Amniotic epithelial cell (primary cell): Measurements from ENCODE around the gene TXNRD1.

Experiments used
- DNase-seq: peaks from one replicate; pipeline ENCODE4 v3.0.0-alpha.2; 2010; ENCODE audit warnings: low read depth

Gene TXNRD1

GRCh38 chr12:104215638-104216297, at the start of gene TXNRD1:
Gene TXNRD1 (plus strand): TSS chr12:104215779. CDS start chr12:104215803, 24 bp downstream.
- peak; percentile 70 for DNase-seq

GRCh38 chr12:104165801-104166200, 49.8 kb upstream of the TXNRD1 start:
- DNase-seq: peak; percentile 37

DNA sequence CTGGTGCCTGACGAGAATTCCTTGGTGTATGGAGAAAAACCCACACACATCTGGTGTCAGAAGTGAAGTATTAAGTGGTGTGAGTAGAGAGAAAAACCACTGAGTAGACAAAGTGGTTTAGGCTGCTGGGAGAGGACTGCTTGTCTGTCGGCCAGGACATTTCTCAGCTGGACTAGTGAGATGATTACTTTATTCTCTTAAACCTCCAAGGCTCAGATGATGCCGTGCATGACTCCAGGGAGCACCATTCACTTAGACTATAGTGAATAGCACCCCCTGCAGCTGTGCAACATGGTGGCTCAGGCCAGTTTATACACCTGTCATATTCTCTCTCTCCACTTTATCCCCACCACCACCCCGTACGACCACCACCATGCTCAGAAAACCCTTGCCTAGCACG, 49.1 kb upstream of the TXNRD1 start:
- peak; percentile 89 for DNase-seq

- peak; percentile 83 for DNase-seq
Measured at GRCh38 chr12:104167519-104168458, 47.8 kb upstream of the TXNRD1 start.

DNA sequence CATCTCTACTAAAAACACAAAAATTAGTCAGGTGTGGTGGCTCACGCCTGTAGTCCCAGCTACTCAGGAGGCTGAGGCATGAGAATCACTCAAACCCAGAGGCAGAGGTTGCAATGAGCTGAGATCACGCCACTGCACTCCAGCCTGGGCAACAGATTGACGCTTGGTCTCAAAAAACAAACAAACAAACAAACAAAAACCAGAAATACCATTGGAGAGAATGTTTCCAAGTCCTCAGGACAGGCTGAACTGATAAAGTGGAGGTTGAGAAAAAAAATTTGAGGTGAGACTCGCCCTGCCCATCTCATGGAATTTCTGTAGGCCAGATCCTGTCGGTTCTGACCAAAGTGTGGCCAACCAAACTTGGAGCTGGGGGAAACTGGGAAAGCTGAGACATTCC, 47.0 kb upstream of the TXNRD1 start:
- DNase-seq: no peak

- no peak for DNase-seq
Measured at GRCh38 chr12:104171785-104172569, 43.6 kb upstream of the TXNRD1 start.

GRCh38 chr12:104172570-104172947, 43.0 kb upstream of the TXNRD1 start:
- DNase-seq: no peak

GRCh38 chr12:104173804-104174203, 41.8 kb upstream of the TXNRD1 start:
- peak; percentile 61 for DNase-seq

DNA sequence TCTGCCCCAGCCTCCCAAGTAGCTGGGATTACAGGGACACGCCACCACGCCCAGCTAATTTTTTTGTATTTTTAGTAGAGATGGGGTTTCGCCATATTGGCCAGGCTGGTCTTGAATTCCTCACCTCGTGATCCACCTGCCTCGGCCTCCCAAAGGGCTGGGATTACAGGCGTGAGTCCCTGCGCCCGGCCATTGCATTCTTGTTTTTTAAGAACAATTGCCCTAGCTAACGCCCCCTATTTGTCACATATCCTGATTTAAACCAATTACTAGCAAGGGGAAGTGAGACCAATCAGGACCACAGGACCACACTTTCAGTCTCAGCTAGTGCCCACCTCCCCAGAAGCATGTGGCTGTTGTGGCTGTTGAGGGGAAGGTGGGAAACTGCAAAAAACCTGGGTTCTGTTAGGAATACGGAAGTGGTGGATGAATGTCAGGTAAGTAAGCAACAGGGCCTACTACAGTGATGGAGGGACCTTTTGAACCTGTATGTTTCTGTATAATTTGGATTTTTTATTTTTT, 39.8 kb upstream of the TXNRD1 start:
- DNase-seq: no peak

DNA sequence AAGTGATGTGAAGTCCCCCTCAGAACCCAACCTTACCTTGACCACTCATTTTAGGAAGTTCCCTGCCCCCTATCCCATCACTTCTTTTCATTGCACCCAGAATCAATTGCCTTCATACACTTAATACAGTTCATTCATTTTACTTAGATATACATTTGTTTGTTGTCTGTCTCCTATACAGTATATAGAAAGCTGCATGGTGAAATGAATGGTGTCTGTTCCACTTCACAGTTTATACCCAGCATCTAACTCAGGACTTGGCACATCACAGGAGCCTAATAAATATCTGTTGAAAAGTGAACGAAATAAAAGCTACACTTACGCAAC, 38.3 kb upstream of the TXNRD1 start:
- no peak for DNase-seq

DNA sequence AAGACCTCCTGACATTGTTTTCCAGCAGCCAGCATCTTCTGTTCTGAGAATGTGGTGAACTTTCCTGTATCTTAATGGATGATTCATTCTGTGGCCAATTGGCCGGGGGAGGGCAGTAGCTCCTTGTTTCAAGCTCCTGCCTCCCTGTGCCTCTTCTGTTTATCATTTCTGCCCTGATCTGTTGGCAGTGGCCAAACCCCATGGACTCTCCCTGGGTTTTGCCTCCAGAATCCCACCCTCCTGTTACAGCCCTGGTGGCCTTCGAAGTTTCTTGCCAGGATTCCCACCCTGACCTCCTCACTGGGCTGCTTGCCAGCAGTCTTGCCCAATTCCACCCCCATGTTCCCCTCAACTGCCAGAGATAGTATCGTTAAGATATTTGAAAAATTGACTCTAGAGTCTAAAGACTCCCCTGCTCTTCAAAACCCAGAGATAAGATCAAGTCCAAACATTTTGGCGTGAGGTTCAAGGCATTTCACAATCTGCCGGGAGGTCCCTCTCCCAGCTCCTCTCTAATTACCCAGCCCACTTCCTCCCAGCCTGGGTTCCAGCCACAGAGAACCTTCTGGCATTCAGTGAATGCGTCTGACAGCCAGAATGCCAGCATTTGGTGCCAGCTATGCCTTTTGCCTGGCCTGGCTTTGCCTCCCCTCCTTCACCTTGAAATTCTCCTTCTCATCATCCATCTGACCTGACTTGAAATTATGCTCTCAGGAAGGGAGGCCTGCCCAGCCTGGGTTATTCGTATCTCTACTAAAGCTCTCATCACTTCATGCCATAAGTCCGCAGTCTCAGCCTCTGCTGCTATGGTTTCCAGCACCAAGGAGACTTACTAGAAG, 37.7 kb upstream of the TXNRD1 start:
- DNase-seq: peak; percentile 100

DNA sequence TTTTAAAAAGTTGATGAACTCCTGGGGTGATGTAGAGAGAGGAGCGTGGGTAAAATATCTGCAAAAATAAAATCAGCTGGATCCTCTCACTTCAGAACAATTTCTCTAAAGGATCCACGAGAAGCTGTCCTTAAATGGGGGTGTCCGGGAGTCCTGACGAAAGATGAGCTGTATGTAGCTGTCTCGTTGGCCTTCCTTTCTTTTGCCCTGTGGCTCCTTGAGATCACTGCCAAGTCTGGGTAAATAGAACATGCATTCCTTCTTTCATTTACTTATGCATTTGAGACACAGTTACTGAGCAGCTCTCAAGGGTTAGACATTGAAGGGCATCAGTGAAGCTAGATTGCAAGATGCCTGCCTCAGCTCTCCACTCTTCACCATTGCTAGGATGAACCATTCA, 35.2 kb upstream of the TXNRD1 start:
- no peak for DNase-seq

- DNase-seq: peak; percentile 76
Measured at GRCh38 chr12:104181313-104181712, 34.3 kb upstream of the TXNRD1 start.

DNA sequence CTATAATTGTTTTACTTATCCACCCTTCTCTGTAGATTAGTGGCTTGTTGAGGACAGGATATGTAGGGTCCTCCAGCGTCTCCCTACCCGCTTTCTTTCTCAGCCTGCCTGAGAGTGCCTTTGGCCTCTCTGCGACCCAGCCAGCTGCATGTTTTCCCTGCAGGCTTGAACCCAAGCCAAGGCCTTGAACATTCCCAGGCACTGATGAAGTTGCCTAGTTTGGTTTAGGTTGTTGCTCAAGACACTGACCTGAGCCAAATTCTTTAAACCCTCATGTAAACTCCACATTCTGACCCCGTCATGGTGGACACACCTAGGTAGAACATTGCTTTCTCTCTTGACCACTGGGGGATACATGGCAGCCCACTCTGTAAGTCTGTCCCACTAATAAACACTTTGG, 33.4 kb upstream of the TXNRD1 start:
- peak; percentile 97 for DNase-seq

- DNase-seq: peak; percentile 53
Measured at GRCh38 chr12:104182621-104183378, 32.8 kb upstream of the TXNRD1 start.

DNA sequence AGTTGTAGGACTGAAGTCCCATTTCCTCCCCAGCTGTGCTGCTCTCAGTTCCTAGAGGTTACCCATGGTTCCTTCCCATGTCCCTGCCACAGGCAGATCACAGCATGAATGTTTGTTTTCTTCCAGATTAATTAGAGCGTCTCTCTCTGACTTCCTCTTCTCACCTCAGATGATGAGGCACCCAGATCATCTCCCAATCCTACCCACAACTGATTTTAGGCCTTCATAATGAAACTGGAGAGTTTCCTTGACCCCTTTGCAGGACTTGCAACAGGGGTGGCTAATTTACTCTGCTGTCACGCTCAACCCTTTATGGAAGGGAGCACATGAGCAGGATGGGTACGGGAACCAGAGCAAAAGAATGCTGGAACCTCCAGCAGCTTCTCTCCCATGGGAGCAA, 32.1 kb upstream of the TXNRD1 start:
- DNase-seq: no peak

DNA sequence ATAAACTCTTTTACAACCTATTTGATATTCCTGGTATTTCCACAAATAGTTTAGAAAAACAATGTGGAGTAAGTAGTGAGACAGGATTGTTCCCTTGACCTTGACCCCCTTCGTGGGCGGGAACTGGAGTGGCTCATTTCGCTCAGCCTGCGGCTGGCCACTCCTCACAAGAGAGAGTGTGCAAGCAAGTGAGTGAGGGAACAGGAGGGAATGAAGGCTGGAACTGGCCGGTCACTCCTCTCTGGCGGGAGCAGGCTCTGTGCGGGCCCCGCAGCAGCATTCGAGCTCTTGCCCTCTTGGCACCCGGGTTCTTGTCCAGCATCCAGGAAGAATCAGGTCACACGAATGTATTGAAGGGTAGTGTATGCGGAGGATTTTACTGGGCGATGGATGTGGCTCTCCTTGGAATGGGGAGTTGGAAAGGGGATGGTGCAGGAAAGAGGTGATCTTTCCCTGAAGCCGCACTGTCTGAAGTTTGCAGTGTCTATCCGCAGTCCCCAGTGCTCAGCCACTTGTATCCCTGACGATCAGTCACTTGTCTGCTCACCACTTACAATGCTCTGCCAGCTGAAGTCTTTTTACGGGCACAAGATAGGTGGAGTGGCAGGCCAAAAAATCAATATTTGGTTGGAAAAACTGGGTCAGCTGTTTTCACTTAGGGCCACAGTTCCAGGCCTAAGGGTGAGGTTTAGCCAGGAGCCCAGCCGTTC, 28.0 kb upstream of the TXNRD1 start:
- no peak for DNase-seq

DNA sequence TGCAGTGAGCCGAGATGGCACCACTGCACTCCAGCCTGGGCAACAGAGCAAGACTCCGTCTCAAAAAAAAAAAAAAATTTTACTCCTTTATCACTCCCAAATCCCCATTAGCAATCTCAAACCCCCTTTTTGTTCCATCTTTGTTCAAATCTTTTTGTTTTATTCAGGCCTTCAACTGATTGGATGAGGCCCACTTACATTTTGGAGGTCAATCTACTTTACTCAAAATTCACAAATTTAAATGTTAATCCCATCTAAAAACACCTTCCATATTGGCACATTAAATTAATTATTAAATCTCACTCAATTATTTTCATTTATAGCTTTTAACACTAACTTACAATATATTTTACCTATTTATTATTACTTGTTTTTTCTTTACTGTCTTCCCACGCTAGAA, 27.0 kb upstream of the TXNRD1 start:
- no peak for DNase-seq

GRCh38 chr12:104189915-104190555, 25.5 kb upstream of the TXNRD1 start:
- DNase-seq: peak; percentile 46
